NCI-H1694 treated with DMSO at 0.1 percent for 48 hours (cell line): ENCODE data around the gene METTL18.

Experiments used
- DNase-seq: peaks from one replicate; lab custom pipeline; 2025; lab: John Stamatoyannopoulos, UW

Gene METTL18

GRCh38 chr1:169785267-169785666 lies 9.4 kb downstream of the METTL18 start:
- DNase-seq = no peak

- DNase-seq = no peak
These were observed 10.6 kb downstream of the METTL18 start for GRCh38 chr1:169784102-169784501.

GRCh38 chr1:169782596-169782995 lies 12.1 kb downstream of the METTL18 start:
- no peak for DNase-seq

- no peak for DNase-seq
These were observed 14.7 kb downstream of the METTL18 start for GRCh38 chr1:169779970-169780369.

GRCh38 chr1:169779150-169779549 lies 15.6 kb downstream of the METTL18 start:
- DNase-seq = no peak

- no peak for DNase-seq
These were observed 18.3 kb downstream of the METTL18 start for GRCh38 chr1:169776440-169776839.

GRCh38 chr1:169768161-169768560 lies 26.5 kb downstream of the METTL18 start:
- no peak for DNase-seq

- no peak for DNase-seq
These were observed 29.0 kb downstream of the METTL18 start for GRCh38 chr1:169765580-169766331.

GRCh38 chr1:169764919-169765318 lies 29.8 kb downstream of the METTL18 start:
- no peak for DNase-seq

- DNase-seq = no peak
These were observed 32.0 kb downstream of the METTL18 start for GRCh38 chr1:169762699-169763098.

GRCh38 chr1:169759038-169759437 lies 35.7 kb downstream of the METTL18 start:
- no peak for DNase-seq

- DNase-seq = no peak
These were observed 41.2 kb downstream of the METTL18 start for GRCh38 chr1:169753549-169753948.

GRCh38 chr1:169750041-169750440 lies 44.7 kb downstream of the METTL18 start:
- no peak for DNase-seq

- DNase-seq = no peak
These were observed 48.2 kb downstream of the METTL18 start for GRCh38 chr1:169746550-169746949.

GRCh38 chr1:169745015-169745861 lies 49.5 kb downstream of the METTL18 start:
- DNase-seq = no peak
